GM18909 (cell line): Measurements from ENCODE around the gene FSIP2.
"Not testable (repeated sequence)": the region's sequence is repeated elsewhere in the genome, so short reads cannot be mapped to it uniquely, and the experiment has no call there.

Experiments used
- ATAC-seq: cut with Tn5 transposase; IDR thresholded peaks from one replicate; pipeline ENCODE4 v1.9.1; 2021; ENCODE audit warnings: mild to moderate bottlenecking; ENCODE audit not compliant: unreplicated experiment, poor library complexity

Gene FSIP2

DNA sequence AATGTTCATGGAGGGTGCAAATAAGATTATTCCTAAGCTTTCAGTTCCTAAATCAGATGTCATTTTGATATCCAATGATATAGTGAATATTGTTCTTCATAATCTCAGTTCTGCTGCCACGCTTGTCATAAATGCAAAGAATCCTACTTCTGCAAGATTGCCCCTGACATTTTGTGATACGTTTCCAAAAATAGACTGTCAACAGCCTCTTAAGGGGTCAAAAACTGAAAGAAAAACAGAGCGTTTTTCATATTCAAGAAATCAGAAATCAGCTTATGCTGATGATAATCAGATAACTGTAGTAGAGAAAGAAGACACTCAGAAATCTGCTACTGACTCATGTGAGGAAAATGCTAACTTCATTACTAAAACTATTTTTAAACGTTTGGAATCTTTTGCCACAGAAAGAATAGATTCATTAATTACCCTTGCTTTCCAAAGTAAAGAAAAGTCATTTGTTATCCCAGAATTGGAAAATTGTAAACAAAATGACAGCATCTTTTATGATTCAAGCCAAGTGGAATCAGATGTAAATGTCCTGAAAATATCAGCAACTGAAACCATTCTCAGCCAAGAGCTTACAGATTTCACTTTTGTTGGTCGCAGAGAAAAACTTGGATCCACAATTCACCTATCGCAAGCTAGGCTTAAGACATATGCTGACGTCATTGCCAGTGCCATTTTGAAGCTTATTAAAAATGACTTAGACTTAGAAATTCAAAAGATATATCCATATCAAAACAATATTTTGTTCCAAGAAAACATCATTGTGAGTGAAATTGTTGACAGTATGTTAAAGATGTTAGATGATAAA, 55.1 kb downstream of the FSIP2 start:
- ATAC-seq, result no peak

- no peak for ATAC-seq
Observed at GRCh38 chr2:185796758-185797157, 58.2 kb downstream of the FSIP2 start.

DNA sequence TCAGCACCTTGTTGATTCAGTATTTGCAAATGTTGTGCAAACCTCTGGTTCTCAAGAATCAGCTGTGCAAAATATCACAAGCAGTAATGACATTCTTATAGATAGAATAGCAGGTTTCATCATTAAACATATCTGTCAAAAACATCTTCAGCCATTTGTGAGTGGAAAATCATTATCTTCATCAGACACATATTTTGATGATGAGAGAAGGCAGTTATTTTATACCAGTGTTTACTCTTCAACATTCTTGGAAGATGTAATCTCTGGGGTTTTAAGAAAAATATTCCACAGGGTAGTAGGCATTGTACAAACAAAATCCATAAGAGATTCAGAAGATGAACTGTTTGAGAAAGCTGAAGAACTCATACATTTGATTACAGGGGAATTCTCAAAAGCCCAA, 64.3 kb downstream of the FSIP2 start:
- ATAC-seq, result no peak

GRCh38 chr2:185806783-185807182, 68.2 kb downstream of the FSIP2 start:
- no peak for ATAC-seq

DNA sequence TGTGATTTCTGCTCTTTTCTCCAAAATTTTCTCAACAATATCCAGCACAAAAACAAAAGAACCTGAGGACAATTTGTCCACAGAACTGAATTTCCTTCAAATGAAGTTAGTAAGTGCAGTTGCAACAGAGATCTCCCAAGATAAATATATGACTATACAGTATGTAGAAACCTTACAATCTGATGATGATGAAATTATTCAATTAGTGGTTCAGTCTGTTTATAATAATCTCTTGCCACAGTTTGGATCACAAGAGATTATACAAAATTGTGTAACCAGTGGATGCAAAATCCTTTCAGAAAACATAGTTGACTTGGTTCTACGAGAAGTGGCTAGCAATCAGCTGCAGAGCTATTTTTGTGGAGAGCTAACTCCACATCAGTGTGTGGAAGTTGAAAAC, 68.7 kb downstream of the FSIP2 start:
- no peak for ATAC-seq

DNA sequence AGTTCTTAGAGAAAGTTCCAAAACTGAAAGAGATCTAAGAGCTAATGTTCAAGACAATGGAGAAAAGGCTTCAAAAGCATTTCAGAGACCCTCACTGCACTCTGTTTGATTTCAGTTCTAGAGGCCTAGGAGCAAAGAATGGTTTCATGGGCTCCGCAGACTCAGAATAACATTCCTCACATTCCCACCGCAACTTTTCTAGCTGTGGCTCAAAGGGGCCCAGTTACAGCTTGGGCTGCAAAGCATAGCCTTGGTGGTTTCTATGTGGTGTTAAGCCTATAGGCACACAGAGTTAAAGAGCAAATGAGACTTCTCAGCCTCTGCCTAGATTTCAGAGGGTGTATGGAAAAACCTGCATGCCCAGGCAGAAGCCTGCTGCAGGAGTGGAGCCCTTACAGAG, 73.0 kb downstream of the FSIP2 start:
- no peak for ATAC-seq

GRCh38 chr2:185813707-185814106, 75.1 kb downstream of the FSIP2 start:
- no peak for ATAC-seq

DNA sequence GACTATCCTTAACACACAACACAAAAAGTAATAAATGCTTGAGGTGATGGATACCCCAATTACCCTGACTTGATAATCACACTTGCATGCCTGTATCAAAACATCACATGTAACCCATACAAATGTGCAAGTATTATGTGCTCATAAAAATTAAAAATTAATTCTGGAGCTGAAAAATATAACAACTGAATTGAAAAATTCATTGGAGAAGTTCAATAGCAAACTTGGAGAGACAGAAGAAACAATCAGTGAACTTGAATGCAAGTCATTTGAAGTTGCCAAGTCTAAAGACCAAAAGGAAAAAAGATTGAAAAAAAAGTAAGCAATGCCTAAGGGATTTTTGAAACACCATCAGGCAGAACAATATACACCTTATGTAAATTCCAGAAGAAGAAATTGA, 79.4 kb downstream of the FSIP2 start:
- no peak for ATAC-seq

GRCh38 chr2:185821467-185821866, 82.9 kb downstream of the FSIP2 start:
- no peak for ATAC-seq

DNA sequence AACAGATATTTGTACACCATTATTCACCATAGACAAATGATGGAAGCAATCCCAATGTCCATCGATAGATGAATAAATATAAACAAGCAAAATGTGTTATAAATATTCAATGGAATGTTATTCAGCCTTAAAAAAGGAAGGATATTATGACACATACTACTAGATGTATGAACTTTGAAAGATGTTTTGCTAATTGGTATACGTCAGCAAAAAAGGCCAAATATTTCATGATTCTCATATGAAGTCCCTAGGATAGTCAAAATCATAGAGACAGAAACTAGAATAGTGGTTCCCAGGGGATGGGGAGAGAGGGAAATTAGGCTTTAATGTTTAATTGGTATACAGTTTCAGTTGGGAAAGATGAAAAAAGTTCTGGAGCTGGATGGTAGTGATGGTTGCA, 85.2 kb downstream of the FSIP2 start:
- ATAC-seq, result no peak

- no peak for ATAC-seq
Observed at GRCh38 chr2:185825557-185825956, 87.0 kb downstream of the FSIP2 start.

DNA sequence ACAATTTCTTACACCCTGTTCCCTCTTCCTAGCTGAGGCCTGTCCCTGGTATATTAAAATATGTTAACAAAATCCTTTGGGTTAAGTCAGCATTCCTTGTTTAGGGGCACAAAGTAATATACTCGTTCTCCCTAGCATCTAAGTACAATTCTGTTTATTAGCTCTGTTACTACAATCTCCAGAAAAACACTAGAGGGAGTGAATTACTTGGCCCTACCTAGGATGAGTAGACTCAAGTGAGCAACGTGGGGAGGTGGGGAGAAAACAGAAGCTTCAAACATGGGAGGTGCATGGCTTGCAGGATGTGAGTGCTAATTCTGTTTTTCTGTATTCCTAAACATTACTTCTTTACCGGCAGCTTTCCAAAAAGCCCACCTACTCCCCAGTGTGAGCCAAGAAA, 89.7 kb downstream of the FSIP2 start:
- ATAC-seq, result no peak

GRCh38 chr2:185833864-185834263, 95.3 kb downstream of the FSIP2 start:
- ATAC-seq, result no peak

DNA sequence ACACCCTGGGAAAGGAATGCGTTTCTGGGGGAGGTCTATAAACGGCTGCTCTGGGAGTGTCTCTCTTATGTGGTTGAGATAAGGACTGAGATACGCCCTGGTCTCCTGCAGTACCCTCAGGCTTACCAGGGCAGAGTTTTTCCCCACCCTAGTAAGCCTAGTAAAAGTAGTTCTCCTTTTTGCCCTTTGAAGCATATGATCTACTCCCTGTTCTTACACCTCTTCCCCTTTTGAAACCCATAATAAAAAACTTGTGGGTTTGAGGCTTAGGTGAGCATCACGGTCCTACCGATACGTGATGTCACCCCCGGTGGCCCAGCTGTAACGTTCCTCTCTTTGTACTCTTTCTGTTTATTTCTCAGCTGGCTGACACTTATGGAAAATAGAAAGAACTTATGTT, 97.4 kb downstream of the FSIP2 start:
- ATAC-seq, result no peak

DNA sequence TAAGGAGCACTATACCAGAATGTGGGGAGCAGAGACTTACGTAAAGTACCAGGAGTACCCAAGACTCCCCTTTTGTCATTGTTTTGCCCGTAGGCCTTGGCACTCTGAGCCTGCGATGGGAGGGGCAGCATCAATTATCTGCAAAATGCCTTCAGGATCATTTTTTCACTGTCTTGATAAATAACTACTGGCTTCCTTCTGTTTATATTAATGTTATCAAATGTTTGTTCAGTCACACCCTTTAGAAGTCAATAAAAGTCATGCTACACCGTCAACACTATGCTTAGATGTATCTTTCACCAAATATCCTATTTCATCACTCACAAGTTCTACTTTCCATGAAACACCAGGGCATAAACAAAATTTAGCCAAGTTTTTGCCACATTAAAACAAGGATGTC, 116.3 kb downstream of the FSIP2 start:
- ATAC-seq, result no peak

DNA sequence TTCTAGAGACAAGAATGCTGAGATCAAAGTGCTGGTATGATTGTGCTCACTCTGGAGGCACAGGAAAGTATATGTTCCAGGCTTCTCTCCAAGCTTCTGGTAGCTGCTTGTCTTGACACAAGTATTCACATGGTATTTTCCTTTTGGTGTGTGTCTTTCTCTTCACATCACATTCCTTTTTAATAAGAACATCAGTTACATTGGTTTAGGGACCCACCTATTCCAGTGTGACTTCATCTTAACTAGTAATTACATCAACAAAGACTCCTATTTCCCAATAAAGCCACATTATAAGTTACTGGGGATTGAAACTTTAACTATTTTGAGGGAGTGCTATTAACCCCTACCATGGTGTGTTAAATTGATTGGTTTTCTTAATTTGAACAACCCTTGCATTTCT, 119.1 kb downstream of the FSIP2 start:
- ATAC-seq, result no peak

GRCh38 chr2:185859506-185859905, 120.9 kb downstream of the FSIP2 start:
- no peak for ATAC-seq

- ATAC-seq, result no peak
Observed at GRCh38 chr2:185860321-185860720, 121.7 kb downstream of the FSIP2 start.

- no peak for ATAC-seq
Observed at GRCh38 chr2:185862657-185863398, 124.2 kb downstream of the FSIP2 start.

DNA sequence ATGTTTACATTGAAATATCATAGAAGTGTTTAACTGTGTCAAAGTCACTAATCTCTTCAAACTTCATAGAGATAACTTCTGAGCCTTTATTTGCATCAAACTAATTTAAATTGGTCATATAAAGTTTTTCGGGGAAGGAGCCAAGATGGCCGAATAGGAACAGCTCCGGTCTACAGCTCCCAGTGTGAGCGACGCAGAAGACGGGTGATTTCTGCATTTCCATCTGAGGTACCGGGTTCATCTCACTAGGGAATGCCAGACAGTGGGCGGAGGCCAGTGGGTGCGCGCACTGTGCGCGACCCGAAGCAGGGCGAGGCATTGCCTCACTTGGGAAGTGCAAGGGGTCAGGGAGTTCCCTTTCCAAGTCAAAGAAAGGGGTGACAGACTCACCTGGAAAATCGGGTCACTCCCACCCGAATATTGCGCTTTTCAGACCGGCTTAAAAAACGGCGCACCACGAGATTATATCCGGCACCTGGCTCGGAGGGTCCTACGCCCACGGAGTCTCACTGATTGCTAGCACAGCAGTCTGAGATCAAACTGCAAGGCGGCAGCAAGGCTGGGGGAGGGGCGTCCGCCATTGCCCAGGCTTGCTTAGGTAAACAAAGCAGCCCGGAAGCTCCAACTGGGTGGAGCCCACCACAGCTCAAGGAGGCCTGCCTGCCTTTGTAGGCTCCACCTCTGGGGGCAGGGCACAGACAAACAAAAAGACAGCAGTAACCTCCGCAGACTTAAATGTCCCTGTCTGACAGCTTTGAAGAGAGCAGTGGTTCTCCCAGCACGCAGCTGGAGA, 126.1 kb downstream of the FSIP2 start:
- not testable (repeated sequence) for ATAC-seq
